Measurements from ENCODE around the gene SEC63. TPM values are rescaled to one million over a fixed set of nuclear protein-coding genes. Genes with fewer than 3 reads are reported as not detected.

Gene SEC63
- total RNA-seq, 4 donors from 2014 or later: 24.6 to 50.3 (median 28.5) TPM

- H3K4me1 ChIP-seq: no peaks in the 10 kb centered on the region
- H3K36me3 ChIP-seq: no peaks in the 10 kb centered on the region
- no peak overlapping the region for H3K4me3 ChIP-seq
- no peaks in the 10 kb centered on the region for H3K27me3 ChIP-seq
- WGBS, 2 donors (ENCODE audit: low coverage in 1 of 2): 89 to 92% methylated on average over 6 of the region's 6 CpGs
- no peaks in the 10 kb centered on the region for H3K9me3 ChIP-seq
- TF ChIP-seq CTCF (IDR thresholded peaks at IDR 0.05) (no peak), POLR2A (IDR thresholded peaks at IDR 0.05) (no peak), EP300 (IDR thresholded peaks at IDR 0.05; ENCODE audit: low read depth) (no peak), POLR2AphosphoS5 (IDR thresholded peaks at IDR 0.05) (no peak)
- in situ Hi-C loops (cut with MboI; ENCODE audit: low pct_ligation_motif_present in 1 of 4, low pct_unique_long_range_greater_than_20kb in 1 of 4, low sequenced_read_pairs in 3 of 4) (loop anchor here in 1 of 4 donors (25.0 kb wide), 1 partner anchor 1116 kb away; the partner anchor contains the start of genes CEP57L1 and SESN1), intact Hi-C loops (cut with DNase I; ENCODE audit: low total_unique reads) (no loop called here)
- no peak overlapping the region for H3K27ac ChIP-seq
- DNase-seq: no peak
Observed at GRCh38 chr6:107971181-107971580, 13.2 kb upstream of the SEC63 start.

GRCh38 chr6:107970255-107970654 lies 12.2 kb upstream of the SEC63 start:
- H3K4me1 ChIP-seq: no peaks in the 10 kb centered on the region
- 91% methylated on average over 5 of the region's 5 CpGs; no CpG with 5 or more reads in 1 of the 2 donors for WGBS, 2 donors (ENCODE audit: low coverage in 1 of 2)
- no peaks in the 10 kb centered on the region for H3K9me3 ChIP-seq
- no peaks in the 10 kb centered on the region for H3K36me3 ChIP-seq
- H3K27ac ChIP-seq: no peak overlapping the region
- in situ Hi-C loops (cut with MboI; ENCODE audit: low pct_ligation_motif_present in 1 of 4, low pct_unique_long_range_greater_than_20kb in 1 of 4, low sequenced_read_pairs in 3 of 4): loop anchor here in 1 of 4 donors (25.0 kb wide), 1 partner anchor 1117 kb away; the partner anchor contains the start of genes CEP57L1 and SESN1
- no peak for TF ChIP-seq EP300 (IDR thresholded peaks at IDR 0.05; ENCODE audit: low read depth)
- TF ChIP-seq POLR2AphosphoS5 (IDR thresholded peaks at IDR 0.05): no peak
- no peak for TF ChIP-seq POLR2A (IDR thresholded peaks at IDR 0.05)
- TF ChIP-seq CTCF (IDR thresholded peaks at IDR 0.05): no peak
- no peak for DNase-seq
- no peak overlapping the region for H3K4me3 ChIP-seq
- H3K27me3 ChIP-seq: no peaks in the 10 kb centered on the region
- intact Hi-C loops (cut with DNase I; ENCODE audit: low total_unique reads): no loop called here

GRCh38 chr6:107968081-107968480 lies 10.1 kb upstream of the SEC63 start:
- Histone ChIP-seq H3K27me3 (no peaks in the 10 kb centered on the region), H3K36me3 (no peaks in the 10 kb centered on the region), H3K9me3 (no peaks in the 10 kb centered on the region), H3K27ac (no peak overlapping the region), H3K4me3 (no peak overlapping the region), H3K4me1 (no peaks in the 10 kb centered on the region)
- TF ChIP-seq POLR2AphosphoS5 (IDR thresholded peaks at IDR 0.05): no peak
- TF ChIP-seq EP300 (IDR thresholded peaks at IDR 0.05; ENCODE audit: low read depth): no peak
- no peak for TF ChIP-seq POLR2A (IDR thresholded peaks at IDR 0.05)
- no peak for TF ChIP-seq CTCF (IDR thresholded peaks at IDR 0.05)
- in situ Hi-C loops (cut with MboI; ENCODE audit: low pct_ligation_motif_present in 1 of 4, low pct_unique_long_range_greater_than_20kb in 1 of 4, low sequenced_read_pairs in 3 of 4): loop anchor here in 1 of 4 donors (25.0 kb wide), 1 partner anchor 1119 kb away; the partner anchor contains the start of genes CEP57L1 and SESN1
- DNase-seq: no peak
- intact Hi-C loops (cut with DNase I; ENCODE audit: low total_unique reads): no loop called here
- WGBS, 2 donors (ENCODE audit: low coverage in 1 of 2): 80 to 91% methylated on average over 4 to 5 of the region's 5 CpGs

- in situ Hi-C loops (cut with MboI; ENCODE audit: low pct_ligation_motif_present in 1 of 4, low pct_unique_long_range_greater_than_20kb in 1 of 4, low sequenced_read_pairs in 3 of 4): loop anchor here in 1 of 4 donors (25.0 kb wide), 1 partner anchor 1122 kb away; the partner anchor contains the start of genes CEP57L1 and SESN1
- H3K27ac ChIP-seq: no peak overlapping the region
- 78 to 85% methylated on average over 4 of the region's 4 CpGs for WGBS, 2 donors (ENCODE audit: low coverage in 1 of 2)
Observed at GRCh38 chr6:107965746-107966145, 7.7 kb upstream of the SEC63 start.

More at GRCh38 chr6:107965746-107966145, 7.7 kb upstream of the SEC63 start:
- TF ChIP-seq POLR2A (IDR thresholded peaks at IDR 0.05) (no peak), POLR2AphosphoS5 (IDR thresholded peaks at IDR 0.05) (no peak), EP300 (IDR thresholded peaks at IDR 0.05; ENCODE audit: low read depth) (no peak), CTCF (IDR thresholded peaks at IDR 0.05) (no peak)
- H3K4me3 ChIP-seq: no peak overlapping the region
- no peaks in the 10 kb centered on the region for H3K9me3 ChIP-seq
- no peaks in the 10 kb centered on the region for H3K27me3 ChIP-seq
- no peak for DNase-seq
- intact Hi-C loops (cut with DNase I; ENCODE audit: low total_unique reads): no loop called here
- no peaks in the 10 kb centered on the region for H3K36me3 ChIP-seq
- H3K4me1 ChIP-seq: no peaks in the 10 kb centered on the region
